Fibroblast of lung (primary cell): ENCODE data around the gene SLC6A5.

Experiments used
- EZH2 ChIP-seq: IDR thresholded peaks from 2 replicates; pipeline ENCODE4 v1.5.1; 2012; ENCODE audit warnings: low read length, control low read depth, mild to moderate bottlenecking; ENCODE audit errors: missing control alignments
- TF ChIP-seq, protein P1 (sequence below), 2 donors: IDR thresholded peaks in 1 of 2; conservative IDR thresholded peaks in 1 of 2; 1 replicate in 1 of 2; 2 replicates in 1 of 2; pipeline ENCODE4 v1.5.1; 2011 to 2012; ENCODE audit warnings: low read length in 2 of 2, control low read depth in 1 of 2, inconsistent platforms in 1 of 2, low read depth in 1 of 2, mild to moderate bottlenecking in 1 of 2

DNA sequence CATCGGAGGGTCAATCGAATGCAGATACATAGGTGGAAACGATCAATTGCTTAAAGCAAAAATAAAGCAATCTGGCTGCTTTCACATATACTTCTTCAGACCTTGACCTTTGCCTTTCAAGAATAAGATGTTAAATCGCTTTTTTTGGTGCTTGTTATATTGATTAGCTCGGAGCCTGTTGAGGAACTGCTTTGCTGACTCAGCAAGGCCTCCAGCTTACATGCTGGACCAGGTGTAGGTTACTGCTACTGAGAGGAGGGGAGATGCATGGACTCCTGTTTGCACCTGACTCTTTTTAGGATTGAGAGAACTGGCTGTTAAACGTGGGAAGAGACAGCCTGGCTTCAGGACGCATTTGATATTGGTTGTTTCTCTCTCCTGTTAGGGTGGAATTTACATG lies 38.7 kb downstream of the SLC6A5 start:
- TF ChIP-seq, protein P1, sequence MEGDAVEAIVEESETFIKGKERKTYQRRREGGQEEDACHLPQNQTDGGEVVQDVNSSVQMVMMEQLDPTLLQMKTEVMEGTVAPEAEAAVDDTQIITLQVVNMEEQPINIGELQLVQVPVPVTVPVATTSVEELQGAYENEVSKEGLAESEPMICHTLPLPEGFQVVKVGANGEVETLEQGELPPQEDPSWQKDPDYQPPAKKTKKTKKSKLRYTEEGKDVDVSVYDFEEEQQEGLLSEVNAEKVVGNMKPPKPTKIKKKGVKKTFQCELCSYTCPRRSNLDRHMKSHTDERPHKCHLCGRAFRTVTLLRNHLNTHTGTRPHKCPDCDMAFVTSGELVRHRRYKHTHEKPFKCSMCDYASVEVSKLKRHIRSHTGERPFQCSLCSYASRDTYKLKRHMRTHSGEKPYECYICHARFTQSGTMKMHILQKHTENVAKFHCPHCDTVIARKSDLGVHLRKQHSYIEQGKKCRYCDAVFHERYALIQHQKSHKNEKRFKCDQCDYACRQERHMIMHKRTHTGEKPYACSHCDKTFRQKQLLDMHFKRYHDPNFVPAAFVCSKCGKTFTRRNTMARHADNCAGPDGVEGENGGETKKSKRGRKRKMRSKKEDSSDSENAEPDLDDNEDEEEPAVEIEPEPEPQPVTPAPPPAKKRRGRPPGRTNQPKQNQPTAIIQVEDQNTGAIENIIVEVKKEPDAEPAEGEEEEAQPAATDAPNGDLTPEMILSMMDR (conservative IDR thresholded peaks at IDR 0.05 in 1 of 2, IDR thresholded peaks at IDR 0.05 in 1 of 2; ENCODE audit: low read depth in 1 of 2, low read length in 2 of 2): no peak
- TF ChIP-seq EZH2: no peak
